Measurements from ENCODE around the gene EXOC1L.

Gene EXOC1L

GRCh38 chr4:55851885-55852284 lies 32.3 kb downstream of the EXOC1L start:
- Histone ChIP-seq H3K27ac (ENCODE audit: extremely low read depth, low read depth, low read length) (no peak overlapping the region), H3K4me3 (ENCODE audit: low read depth, low read length) (no peak overlapping the region), H3K4me1 (ENCODE audit: control insufficient read depth, insufficient read depth, low read length) (no peaks in the 10 kb centered on the region), H3K9me3 (ENCODE audit: control insufficient read depth, insufficient read depth, low read depth, low read length) (no peaks in the 10 kb centered on the region), H3K36me3 (ENCODE audit: control insufficient read depth in 2 of 2, insufficient read depth in 1 of 2, low read length in 2 of 2) (no peaks in the 10 kb centered on the region)
- CTCF ChIA-PET = interaction anchor here (0.7 kb wide), 1 partner anchor 849 kb away, joined by 4 read pairs; no protein-coding TSS in a partner anchor
- no peak for TF ChIP-seq ZNF350 (tag by site-specific recombination; IDR thresholded peaks at IDR 0.05)
- TF ChIP-seq ZNF146 (tag by site-specific recombination; IDR thresholded peaks at IDR 0.05) = no peak
- TF ChIP-seq ZNF530 (tag by site-specific recombination; IDR thresholded peaks at IDR 0.05; ENCODE audit: low read depth) = no peak
- TF ChIP-seq ZNF776 (tag by site-specific recombination; IDR thresholded peaks at IDR 0.05; ENCODE audit: borderline replicate concordance) = no peak
- TF ChIP-seq WT1 (tag by site-specific recombination; IDR thresholded peaks at IDR 0.05) = no peak
- no peak for TF ChIP-seq ZNF335 (tag by site-specific recombination; conservative IDR thresholded peaks at IDR 0.05)
- no peak for TF ChIP-seq ZNF658 (tag by site-specific recombination; IDR thresholded peaks at IDR 0.05)
- TF ChIP-seq ZNF362 (tag by site-specific recombination; IDR thresholded peaks at IDR 0.05) = no peak
- no peak for TF ChIP-seq ZNF19 (tag by site-specific recombination; IDR thresholded peaks at IDR 0.05; ENCODE audit: low read depth)
- TF ChIP-seq ZNF37A (tag by site-specific recombination; IDR thresholded peaks at IDR 0.05) = no peak
- TF ChIP-seq ZNF394 (tag by site-specific recombination; IDR thresholded peaks at IDR 0.05; ENCODE audit: borderline replicate concordance) = no peak
- no peak for TF ChIP-seq ZNF639 (tag by site-specific recombination; IDR thresholded peaks at IDR 0.05)
- TF ChIP-seq ZNF670 (tag by site-specific recombination; IDR thresholded peaks at IDR 0.05; ENCODE audit: low read depth) = no peak
- TF ChIP-seq ZNF488 (tag by site-specific recombination; IDR thresholded peaks at IDR 0.05) = no peak
- no peak for TF ChIP-seq SP2 (tag by site-specific recombination; IDR thresholded peaks at IDR 0.05)
- no peak for TF ChIP-seq ZNF239 (tag by site-specific recombination; IDR thresholded peaks at IDR 0.05)
- TF ChIP-seq ZBTB26 (tag by site-specific recombination; optimal IDR thresholded peaks at IDR 0.05) = no peak
- POLR2A ChIA-PET = no interaction called here

GRCh38 chr4:55853484-55854046 lies 34.0 kb downstream of the EXOC1L start, which contains the start of gene EXOC1:
Gene EXOC1, plus strand, starts transcription at chr4:55853648. Its CDS starts 4,676 bp downstream, at chr4:55858324.
- POLR2A ChIA-PET = interaction anchor here (0.5 to 1.6 kb wide), 2 partner anchors 11 to 1637 kb away, joined by 3 to 4 read pairs; no protein-coding TSS in a partner anchor
- Histone ChIP-seq H3K4me1 (ENCODE audit: control insufficient read depth, insufficient read depth, low read length) (no peaks in the 10 kb centered on the region), H3K4me3 (ENCODE audit: low read depth, low read length) (peak within 1 kb of the TSS; percentile 94), H3K9me3 (ENCODE audit: control insufficient read depth, insufficient read depth, low read depth, low read length) (no peaks in the 10 kb centered on the region), H3K36me3 (ENCODE audit: control insufficient read depth in 2 of 2, insufficient read depth in 1 of 2, low read length in 2 of 2) (peaks cover 0 to 5% of the 10 kb centered on the region in 2 experiments; a peak in 1 of 3 replicates), H3K27ac (ENCODE audit: extremely low read depth, low read depth, low read length) (peak within 1 kb of the TSS; percentile 73)
- CTCF ChIA-PET = interaction anchor here (0.6 to 1.1 kb wide), 2 partner anchors 11 to 20 kb away, joined by 3 to 4 read pairs; no protein-coding TSS in a partner anchor
- no peak for TF ChIP-seq ZNF362 (tag by site-specific recombination; IDR thresholded peaks at IDR 0.05)
- TF ChIP-seq ZNF175 (tag by site-specific recombination; IDR thresholded peaks at IDR 0.05) = no peak
- TF ChIP-seq MZF1 (tag by site-specific recombination; IDR thresholded peaks at IDR 0.05; ENCODE audit: borderline replicate concordance) = no peak
- no peak for TF ChIP-seq ZNF670 (tag by site-specific recombination; IDR thresholded peaks at IDR 0.05; ENCODE audit: low read depth)
- no peak for TF ChIP-seq ZNF664 (tag by site-specific recombination; IDR thresholded peaks at IDR 0.05)
- TF ChIP-seq SALL2 (tag by site-specific recombination; IDR thresholded peaks at IDR 0.05; ENCODE audit: borderline replicate concordance) = no peak
- no peak for TF ChIP-seq ZNF449 (tag by site-specific recombination; IDR thresholded peaks at IDR 0.05)
- no peak for TF ChIP-seq ZBTB26 (tag by site-specific recombination; optimal IDR thresholded peaks at IDR 0.05)
- peak; percentile 48; the same call in 1 of the 2 replicates for TF ChIP-seq ZNF501 (tag by site-specific recombination; IDR thresholded peaks at IDR 0.05)
- no peak for TF ChIP-seq ZNF155 (tag by site-specific recombination; IDR thresholded peaks at IDR 0.05)
- TF ChIP-seq ZFP37 (tag by site-specific recombination; IDR thresholded peaks at IDR 0.05) = no peak
- peak; percentile 74 for TF ChIP-seq ZNF335 (tag by site-specific recombination; conservative IDR thresholded peaks at IDR 0.05)
- TF ChIP-seq ZNF560 (tag by site-specific recombination; IDR thresholded peaks at IDR 0.05; ENCODE audit: borderline replicate concordance) = no peak
